GM23338 (cell line): ENCODE data around the gene TRAPPC10.

Source experiments
- CREB1 ChIP-seq: fragments of 250-450 bp; sonication (Bioruptor Pico); IDR thresholded peaks from 2 replicates; pipeline ENCODE4 v1.5.0; 2020; ENCODE audit warnings: low read depth, mild to moderate bottlenecking, moderate library complexity
- EZH2 ChIP-seq: fragments of 200-600 bp; sonication (generic); IDR thresholded peaks from one replicate; pipeline ENCODE4 v1.8.0; 2017; ENCODE audit warnings: antibody characterized with exemption, mild to moderate bottlenecking, low read depth; ENCODE audit not compliant: unreplicated experiment
- EZH2phosphoT487 ChIP-seq: fragments of 200-600 bp; sonication (generic); IDR thresholded peaks from one replicate; pipeline ENCODE4 v1.8.1; 2018; ENCODE audit warnings: antibody characterized with exemption; ENCODE audit not compliant: unreplicated experiment
- JUNB ChIP-seq: IDR thresholded peaks from one replicate; pipeline ENCODE4 v1.6.1; 2016; ENCODE audit warnings: antibody characterized with exemption; ENCODE audit not compliant: unreplicated experiment
- POLR2AphosphoS5 ChIP-seq: IDR thresholded peaks from 2 replicates; pipeline ENCODE4 v1.6.1; 2016; ENCODE audit warnings: antibody characterized with exemption, low read depth
- ZNF114 ChIP-seq: fragments of 250-450 bp; sonication (Bioruptor Pico); IDR thresholded peaks from 2 replicates; pipeline ENCODE4 v1.5.0; 2020; ENCODE audit warnings: mild to moderate bottlenecking, moderate library complexity
- TF ChIP-seq, protein P1 (sequence below), 2 experiments: fragments of 200-600 bp in 1 of 2; sonication (generic) in 1 of 2; conservative IDR thresholded peaks; 2 replicates each; pipeline versions ENCODE4 v1.5.1 to v1.6.1; 2016 to 2017; ENCODE audit warnings: antibody characterized with exemption in 2 of 2, low read depth in 2 of 2, mild to moderate bottlenecking in 2 of 2, moderate library complexity in 1 of 2

DNA sequence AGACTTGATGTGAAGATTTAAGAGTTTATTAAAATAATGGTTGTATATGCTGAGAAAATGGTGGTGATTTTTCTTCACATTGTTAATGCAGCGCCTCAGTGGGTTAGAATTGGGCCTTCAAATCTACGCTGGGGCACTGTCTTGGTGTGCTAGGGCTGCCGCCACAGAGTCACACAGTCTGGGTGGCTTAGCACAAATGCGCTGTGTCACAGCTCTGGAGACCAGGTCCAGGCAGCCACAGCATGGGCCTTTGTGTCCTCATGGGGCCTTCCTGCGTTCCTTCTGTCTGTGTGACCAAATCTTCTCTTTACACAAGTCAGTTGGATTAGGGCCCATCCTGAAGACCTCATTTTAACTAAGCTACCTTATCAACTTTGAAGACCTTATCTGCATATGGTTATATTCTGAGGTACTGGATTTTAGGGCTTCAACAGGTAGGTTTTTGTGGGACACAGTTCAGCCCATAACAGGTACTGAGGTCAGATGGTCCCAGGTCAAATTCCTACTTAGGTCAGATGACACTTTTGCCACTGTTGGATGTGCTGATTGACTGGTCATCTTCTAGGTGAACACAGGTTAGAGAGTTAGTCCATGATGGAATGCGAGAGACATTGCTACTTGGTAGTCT is 17.5 kb downstream of the TRAPPC10 start:
- TF ChIP-seq, protein P1, sequence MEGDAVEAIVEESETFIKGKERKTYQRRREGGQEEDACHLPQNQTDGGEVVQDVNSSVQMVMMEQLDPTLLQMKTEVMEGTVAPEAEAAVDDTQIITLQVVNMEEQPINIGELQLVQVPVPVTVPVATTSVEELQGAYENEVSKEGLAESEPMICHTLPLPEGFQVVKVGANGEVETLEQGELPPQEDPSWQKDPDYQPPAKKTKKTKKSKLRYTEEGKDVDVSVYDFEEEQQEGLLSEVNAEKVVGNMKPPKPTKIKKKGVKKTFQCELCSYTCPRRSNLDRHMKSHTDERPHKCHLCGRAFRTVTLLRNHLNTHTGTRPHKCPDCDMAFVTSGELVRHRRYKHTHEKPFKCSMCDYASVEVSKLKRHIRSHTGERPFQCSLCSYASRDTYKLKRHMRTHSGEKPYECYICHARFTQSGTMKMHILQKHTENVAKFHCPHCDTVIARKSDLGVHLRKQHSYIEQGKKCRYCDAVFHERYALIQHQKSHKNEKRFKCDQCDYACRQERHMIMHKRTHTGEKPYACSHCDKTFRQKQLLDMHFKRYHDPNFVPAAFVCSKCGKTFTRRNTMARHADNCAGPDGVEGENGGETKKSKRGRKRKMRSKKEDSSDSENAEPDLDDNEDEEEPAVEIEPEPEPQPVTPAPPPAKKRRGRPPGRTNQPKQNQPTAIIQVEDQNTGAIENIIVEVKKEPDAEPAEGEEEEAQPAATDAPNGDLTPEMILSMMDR (conservative IDR thresholded peaks at IDR 0.05; ENCODE audit: low read depth in 2 of 2) = no peak
- no peak for TF ChIP-seq EZH2phosphoT487
- no peak for TF ChIP-seq ZNF114
- no peak for TF ChIP-seq POLR2AphosphoS5
- no peak for TF ChIP-seq CREB1 (CRISPR knock-in tag)
- TF ChIP-seq EZH2 = no peak
- no peak for TF ChIP-seq JUNB
